GM18517 (cell line): ENCODE data around the gene LRRFIP1.

Experiments used
- ATAC-seq: cut with Tn5 transposase; IDR thresholded peaks from one replicate; pipeline ENCODE4 v1.9.1; 2021; ENCODE audit warnings: mild to moderate bottlenecking, moderate library complexity; ENCODE audit not compliant: unreplicated experiment

Gene LRRFIP1

GRCh38 chr2:237820421-237820820 is 193.0 kb downstream of the LRRFIP1 start:
- no peak for ATAC-seq

GRCh38 chr2:237823544-237823943 is 196.2 kb downstream of the LRRFIP1 start:
- no peak for ATAC-seq

- ATAC-seq, result no peak
Measured at GRCh38 chr2:237824085-237824484, 196.7 kb downstream of the LRRFIP1 start.

- no peak for ATAC-seq
Measured at GRCh38 chr2:237827421-237827987, 200.1 kb downstream of the LRRFIP1 start.
